ENCODE data around the gene MAPK4.

GRCh38 chr18:50647792-50648191 is 87.9 kb downstream of the MAPK4 start:
- TF ChIP-seq, protein P1, sequence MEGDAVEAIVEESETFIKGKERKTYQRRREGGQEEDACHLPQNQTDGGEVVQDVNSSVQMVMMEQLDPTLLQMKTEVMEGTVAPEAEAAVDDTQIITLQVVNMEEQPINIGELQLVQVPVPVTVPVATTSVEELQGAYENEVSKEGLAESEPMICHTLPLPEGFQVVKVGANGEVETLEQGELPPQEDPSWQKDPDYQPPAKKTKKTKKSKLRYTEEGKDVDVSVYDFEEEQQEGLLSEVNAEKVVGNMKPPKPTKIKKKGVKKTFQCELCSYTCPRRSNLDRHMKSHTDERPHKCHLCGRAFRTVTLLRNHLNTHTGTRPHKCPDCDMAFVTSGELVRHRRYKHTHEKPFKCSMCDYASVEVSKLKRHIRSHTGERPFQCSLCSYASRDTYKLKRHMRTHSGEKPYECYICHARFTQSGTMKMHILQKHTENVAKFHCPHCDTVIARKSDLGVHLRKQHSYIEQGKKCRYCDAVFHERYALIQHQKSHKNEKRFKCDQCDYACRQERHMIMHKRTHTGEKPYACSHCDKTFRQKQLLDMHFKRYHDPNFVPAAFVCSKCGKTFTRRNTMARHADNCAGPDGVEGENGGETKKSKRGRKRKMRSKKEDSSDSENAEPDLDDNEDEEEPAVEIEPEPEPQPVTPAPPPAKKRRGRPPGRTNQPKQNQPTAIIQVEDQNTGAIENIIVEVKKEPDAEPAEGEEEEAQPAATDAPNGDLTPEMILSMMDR (IDR thresholded peaks at IDR 0.05): no peak
- TF ChIP-seq POLR2AphosphoS5 (IDR thresholded peaks at IDR 0.05): no peak
- TF ChIP-seq POLR2A (IDR thresholded peaks at IDR 0.05): no peak

All from upper lobe of left lung (tissue), 4 donors.